Measurements from ENCODE around the gene THUMPD3. TPM values are rescaled to one million over a fixed set of nuclear protein-coding genes. Genes with fewer than 3 reads are reported as not detected.

Gene THUMPD3
- total and polyA plus RNA-seq, 2 of the 13 experiments (the other 11 are each of a cell fraction or from before 2014, with no cell fraction given): 31.2 to 44.1 TPM

DNA sequence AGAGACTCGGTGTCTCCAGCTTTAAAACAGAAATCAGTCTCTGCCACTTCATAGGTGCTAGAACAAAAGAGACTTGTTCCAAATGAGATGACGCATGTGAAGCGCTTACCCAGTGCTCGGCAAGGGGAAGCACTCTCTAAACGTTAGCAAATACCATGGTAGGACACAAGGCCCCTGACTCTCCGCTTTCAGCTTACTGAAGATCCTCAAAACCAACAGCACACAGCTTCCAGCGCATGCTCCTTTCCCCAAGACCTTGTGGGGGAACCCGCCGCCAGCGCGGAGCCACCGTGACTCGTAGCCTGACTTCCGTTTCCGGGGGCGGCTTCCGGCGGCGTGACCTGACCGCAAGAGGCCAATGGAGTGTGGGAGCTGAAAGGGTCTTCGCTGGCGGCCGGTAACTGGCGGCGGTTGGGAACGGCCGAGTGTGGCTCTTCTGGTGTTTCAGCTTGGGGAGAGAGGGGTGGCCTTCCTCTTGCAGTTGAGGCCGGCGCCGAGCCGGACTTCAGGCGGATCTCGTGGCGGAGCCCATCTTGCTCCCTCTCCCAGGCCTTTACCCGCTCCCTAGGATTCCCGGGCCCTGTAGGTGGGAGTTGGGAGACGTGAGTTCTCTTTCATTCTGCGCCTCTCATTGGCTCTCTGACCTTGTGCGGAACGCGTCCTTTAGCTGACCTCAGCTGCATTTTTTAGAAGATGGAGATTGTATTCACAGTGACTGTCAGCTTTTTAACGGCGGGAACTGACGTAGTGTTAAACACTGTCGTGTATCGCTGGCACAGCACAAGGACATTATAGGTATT is at the start of gene THUMPD3 (continued):
- TF ChIP-seq NFAT5 (CRISPR knock-in tag; IDR thresholded peaks at IDR 0.05) (peak; percentile 78), HNRNPK (IDR thresholded peaks at IDR 0.05; ENCODE audit: low read depth, low read length, poor library complexity, severe bottlenecking) (peak; percentile 6), ZNF709 (CRISPR knock-in tag; IDR thresholded peaks at IDR 0.05) (peak; percentile 90), ZNF430 (CRISPR knock-in tag; IDR thresholded peaks at IDR 0.05) (peak; percentile 97; the same call in 1 of the 2 replicates), ZSCAN12 (CRISPR knock-in tag; IDR thresholded peaks at IDR 0.05) (peak; percentile 93; the same call in 1 of the 2 replicates), PLRG1 (conservative IDR thresholded peaks at IDR 0.05) (no peak), NBN (conservative IDR thresholded peaks at IDR 0.05) (no peak), ZBTB20 (CRISPR knock-in tag; IDR thresholded peaks at IDR 0.05; ENCODE audit: borderline replicate concordance, low read depth) (peak; percentile 82; the same call in 1 of the 2 replicates), ATAD3A (CRISPR knock-in tag; IDR thresholded peaks at IDR 0.05) (no peak), MTA1 (CRISPR knock-in tag; IDR thresholded peaks at IDR 0.05; ENCODE audit: borderline replicate concordance) (peak; percentile 72; the same call in 1 of the 2 replicates), ZNF205 (CRISPR knock-in tag; IDR thresholded peaks at IDR 0.05) (peak; percentile 71; the same call in 1 of the 2 replicates), TFAP4 (IDR thresholded peaks at IDR 0.05; ENCODE audit: borderline replicate concordance, low read depth) (no peak; the same call in 1 of the 2 replicates), ZNF33B (CRISPR knock-in tag; IDR thresholded peaks at IDR 0.05) (peak; percentile 94; the same call in 1 of the 2 replicates), TEF (CRISPR knock-in tag; IDR thresholded peaks at IDR 0.05) (no peak; the same call in 1 of the 2 replicates), THAP8 (CRISPR knock-in tag; IDR thresholded peaks at IDR 0.05; ENCODE audit: borderline replicate concordance) (no peak), BRCA1 (CRISPR knock-in tag; IDR thresholded peaks at IDR 0.05) (no peak; the same call in 1 of the 2 replicates), ZNF761 (CRISPR knock-in tag; conservative IDR thresholded peaks at IDR 0.05) (0 out of 2 replicates have a peak, but pooled peaks have one; percentile 33), RFXAP (CRISPR knock-in tag; IDR thresholded peaks at IDR 0.05; ENCODE audit: borderline replicate concordance) (peak; percentile 72; the same call in 1 of the 2 replicates), NFKBIZ (CRISPR knock-in tag; IDR thresholded peaks at IDR 0.05) (peak; percentile 40; the same call in 1 of the 2 replicates), ZSCAN9 (CRISPR knock-in tag; IDR thresholded peaks at IDR 0.05; ENCODE audit: borderline replicate concordance) (peak; percentile 86), HNF4G (IDR thresholded peaks at IDR 0.05; ENCODE audit: borderline replicate concordance, low read depth, low read length) (no peak), HNF4G (CRISPR knock-in tag; IDR thresholded peaks at IDR 0.05; ENCODE audit: borderline replicate concordance, low read depth) (no peak)
- TF ChIP-seq, protein P1, sequence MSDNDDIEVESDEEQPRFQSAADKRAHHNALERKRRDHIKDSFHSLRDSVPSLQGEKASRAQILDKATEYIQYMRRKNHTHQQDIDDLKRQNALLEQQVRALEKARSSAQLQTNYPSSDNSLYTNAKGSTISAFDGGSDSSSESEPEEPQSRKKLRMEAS (IDR thresholded peaks at IDR 0.05): peak; percentile 99

Data from HepG2 (cell line).